ENCODE measurements around the gene MBNL2. TPM values are rescaled to one million over a fixed set of nuclear protein-coding genes. Genes with fewer than 3 reads are reported as not detected.
"Not testable (repeated sequence)": the region's sequence is repeated elsewhere in the genome, so short reads cannot be mapped to it uniquely, and the experiment has no call there.

MBNL2 gene
- total RNA-seq, 1 donor from 2014 or later: 15.1 TPM

DNA sequence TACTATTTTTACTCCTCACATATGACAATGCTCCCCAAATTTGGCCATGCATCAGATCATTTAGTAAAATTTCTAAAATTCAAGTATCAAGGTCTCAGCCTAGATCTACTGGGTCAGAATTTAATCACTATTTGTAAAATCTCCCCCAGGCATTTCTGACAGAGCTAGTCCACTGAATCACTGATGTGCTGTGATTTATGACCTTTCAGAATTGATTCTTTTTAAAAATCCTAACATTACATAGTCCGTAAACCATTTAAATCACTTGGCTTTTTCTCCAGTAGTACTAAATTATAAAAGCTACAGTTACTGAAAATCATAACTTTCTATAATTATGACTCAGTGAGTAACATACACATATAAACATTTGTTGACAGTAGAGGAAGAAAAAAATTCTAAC, 119.0 kb downstream of the MBNL2 start:
- intact Hi-C loops (cut with micrococcal nuclease): loop anchor here (5.0 kb wide), 2 partner anchors 119 to 324 kb away; partner anchors contain the start of gene MBNL2

DNA sequence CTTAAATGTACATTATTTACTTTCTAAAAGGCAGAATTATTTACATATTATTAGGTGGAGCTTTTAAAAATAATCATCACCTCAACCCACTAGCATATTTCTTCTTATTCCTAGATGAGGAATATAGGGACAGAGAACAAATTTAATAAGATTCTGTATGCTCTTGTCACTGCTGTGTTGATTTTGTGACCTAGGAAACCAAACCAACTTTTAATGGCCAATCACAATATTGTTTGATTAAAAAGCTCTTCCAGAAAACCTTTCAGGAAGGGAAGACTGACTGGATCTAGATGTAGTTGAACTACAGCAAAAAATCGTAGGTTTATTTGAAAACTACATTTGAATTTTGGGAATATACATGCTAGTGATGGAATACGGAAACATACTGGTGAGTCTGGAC, 120.0 kb downstream of the MBNL2 start:
- intact Hi-C loops (cut with micrococcal nuclease): loop anchor here (5.0 kb wide), 2 partner anchors 120 to 325 kb away; partner anchors contain the start of gene MBNL2

DNA sequence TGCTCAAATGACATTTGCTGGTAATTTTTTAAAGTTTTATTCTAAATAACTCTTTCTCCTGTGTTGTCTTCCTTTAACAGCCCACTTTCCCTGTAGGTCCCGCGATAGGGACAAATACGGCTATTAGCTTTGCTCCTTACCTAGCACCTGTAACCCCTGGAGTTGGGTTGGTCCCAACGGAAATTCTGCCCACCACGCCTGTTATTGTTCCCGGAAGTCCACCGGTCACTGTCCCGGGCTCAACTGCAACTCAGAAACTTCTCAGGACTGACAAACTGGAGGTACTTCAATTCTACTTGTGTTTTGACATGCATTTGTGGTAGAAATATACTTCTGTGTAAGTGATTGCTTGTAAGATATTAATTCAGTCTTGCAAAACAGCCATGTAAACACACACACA, 120.8 kb downstream of the MBNL2 start:
- intact Hi-C loops (cut with micrococcal nuclease): loop anchor here (5.0 kb wide), 2 partner anchors 121 to 326 kb away; partner anchors contain the start of gene MBNL2

- intact Hi-C loops (cut with micrococcal nuclease): loop anchor here (1.0 to 5.0 kb wide), 3 partner anchors 122 to 327 kb away; partner anchors contain the start of gene MBNL2
These were observed 122.4 kb downstream of the MBNL2 start for GRCh38 chr13:97344265-97345175.

- intact Hi-C loops (cut with micrococcal nuclease): no loop called here
These were observed 124.0 kb downstream of the MBNL2 start for GRCh38 chr13:97346097-97346496.

GRCh38 chr13:97346561-97347254, 124.6 kb downstream of the MBNL2 start:
- intact Hi-C loops (cut with micrococcal nuclease): no loop called here

DNA sequence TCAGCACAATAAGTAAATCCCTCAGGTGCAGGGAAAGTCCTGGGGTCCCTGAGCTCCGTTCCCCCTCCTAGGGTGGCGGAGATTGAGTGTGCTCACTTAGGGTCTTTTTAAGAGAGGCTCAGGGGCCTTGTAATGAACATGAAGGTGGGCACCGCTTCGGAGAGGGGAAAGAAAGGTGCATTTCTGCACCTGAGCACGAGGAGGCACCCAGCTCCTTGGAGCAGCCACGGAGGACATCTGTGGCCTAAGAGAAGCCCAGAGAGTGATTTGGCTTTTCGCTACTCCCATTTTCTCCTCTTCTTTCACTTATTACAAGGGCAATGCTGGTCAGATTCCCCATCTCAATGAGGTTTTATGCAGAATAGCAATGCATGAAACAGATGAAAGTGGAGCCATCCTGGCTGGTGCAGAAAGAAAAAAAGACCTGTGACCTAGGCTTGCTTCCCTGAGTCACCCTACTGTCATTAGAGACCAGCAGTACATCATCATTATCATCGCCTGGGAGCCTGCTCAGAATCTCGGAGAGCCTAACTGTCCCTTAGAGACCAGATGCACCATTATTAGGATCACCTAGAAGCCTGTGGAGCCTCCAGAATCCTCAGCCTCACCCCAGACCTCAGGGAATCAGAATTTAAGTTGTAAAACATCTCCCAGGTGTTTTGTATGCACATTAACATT, 125.3 kb downstream of the MBNL2 start:
- intact Hi-C loops (cut with micrococcal nuclease): no loop called here

DNA sequence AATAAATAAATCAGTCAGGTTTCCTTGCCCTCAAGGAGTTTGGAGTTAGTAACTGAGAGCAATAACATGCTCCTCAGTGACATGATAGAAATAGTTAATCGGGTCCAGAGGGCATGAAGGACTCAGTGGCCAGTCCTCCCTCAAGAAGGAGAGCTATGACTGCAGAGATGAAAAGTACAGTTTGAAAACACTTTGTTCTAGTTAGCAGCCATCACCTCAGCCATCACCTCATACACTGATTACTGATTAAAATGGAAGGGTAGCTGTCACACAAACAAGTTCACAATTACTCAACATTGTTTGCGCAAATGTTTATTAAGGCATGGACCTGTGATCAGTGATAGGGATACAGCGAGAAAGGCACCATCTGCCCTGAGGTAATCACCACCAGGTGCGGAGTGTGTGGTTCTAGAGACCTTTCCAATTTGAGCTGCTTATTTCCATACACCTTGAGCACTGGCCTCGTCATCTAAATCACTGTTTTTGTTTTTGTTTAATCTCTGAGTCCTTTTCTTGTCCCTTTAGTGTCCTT, 126.5 kb downstream of the MBNL2 start:
- intact Hi-C loops (cut with micrococcal nuclease): no loop called here

- intact Hi-C loops (cut with micrococcal nuclease): not testable (repeated sequence)
These were observed 129.9 kb downstream of the MBNL2 start for GRCh38 chr13:97352012-97352411.

- intact Hi-C loops (cut with micrococcal nuclease): no loop called here
These were observed 130.7 kb downstream of the MBNL2 start for GRCh38 chr13:97352815-97353214.

DNA sequence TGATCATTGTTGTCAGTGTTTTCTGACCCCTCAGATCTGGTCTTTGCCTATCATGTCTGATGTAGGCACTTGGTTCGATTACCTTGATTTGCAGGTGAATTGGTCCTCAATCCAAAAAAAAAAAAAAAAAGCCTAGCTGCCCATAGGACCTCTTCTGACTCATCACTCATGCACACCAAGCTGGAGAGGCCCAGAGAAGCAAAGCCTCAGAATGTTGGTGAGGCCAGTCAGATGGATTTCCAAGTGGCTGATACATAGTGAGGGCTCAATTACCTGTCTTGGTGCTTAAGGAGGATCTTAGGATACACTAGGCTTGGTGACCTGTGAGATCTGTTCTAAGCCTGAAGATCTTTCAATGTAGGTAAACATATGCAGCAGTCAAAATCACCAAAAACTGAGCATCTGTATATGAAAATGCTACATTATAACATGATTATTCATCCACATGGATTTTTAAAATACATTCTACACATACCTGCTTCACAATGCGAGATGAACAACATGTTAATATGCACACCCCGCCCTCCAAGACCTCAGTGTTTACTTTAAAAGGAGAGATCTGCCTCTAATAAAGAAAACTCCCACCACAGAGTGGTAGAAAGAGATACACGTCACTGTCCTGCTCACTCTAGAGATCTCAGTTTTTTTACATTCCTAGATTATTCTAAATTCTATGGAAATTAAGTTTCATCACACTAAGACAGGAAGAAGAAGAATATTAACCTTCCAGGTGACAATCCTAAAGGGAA, 132.0 kb downstream of the MBNL2 start:
- intact Hi-C loops (cut with micrococcal nuclease): no loop called here

- intact Hi-C loops (cut with micrococcal nuclease): loop anchor here (5.0 kb wide), 1 partner anchor 133 kb away; the partner anchor contains the start of gene MBNL2
These were observed 132.7 kb downstream of the MBNL2 start for GRCh38 chr13:97354808-97355207.

DNA sequence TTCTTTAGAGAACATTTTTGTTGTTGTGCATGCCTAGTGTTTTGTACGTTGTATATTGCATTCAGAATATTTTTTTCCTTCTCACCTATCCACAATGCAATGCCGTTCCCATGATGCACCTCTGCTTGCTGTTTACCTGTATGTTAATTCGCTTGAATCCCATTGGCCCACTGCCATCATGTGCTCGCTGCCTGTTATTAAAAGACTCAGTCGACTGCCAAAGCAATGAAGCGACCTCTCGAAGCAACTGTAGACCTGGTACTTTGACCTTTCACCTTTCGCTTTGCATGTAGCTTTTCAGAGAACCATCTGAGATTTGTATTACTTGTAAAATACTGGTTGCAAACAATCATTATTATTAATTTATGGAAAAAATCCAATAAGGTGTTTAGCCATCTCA, 134.5 kb downstream of the MBNL2 start:
- intact Hi-C loops (cut with micrococcal nuclease): loop anchor here (5.0 kb wide), 1 partner anchor 134 kb away; the partner anchor contains the start of gene MBNL2

DNA sequence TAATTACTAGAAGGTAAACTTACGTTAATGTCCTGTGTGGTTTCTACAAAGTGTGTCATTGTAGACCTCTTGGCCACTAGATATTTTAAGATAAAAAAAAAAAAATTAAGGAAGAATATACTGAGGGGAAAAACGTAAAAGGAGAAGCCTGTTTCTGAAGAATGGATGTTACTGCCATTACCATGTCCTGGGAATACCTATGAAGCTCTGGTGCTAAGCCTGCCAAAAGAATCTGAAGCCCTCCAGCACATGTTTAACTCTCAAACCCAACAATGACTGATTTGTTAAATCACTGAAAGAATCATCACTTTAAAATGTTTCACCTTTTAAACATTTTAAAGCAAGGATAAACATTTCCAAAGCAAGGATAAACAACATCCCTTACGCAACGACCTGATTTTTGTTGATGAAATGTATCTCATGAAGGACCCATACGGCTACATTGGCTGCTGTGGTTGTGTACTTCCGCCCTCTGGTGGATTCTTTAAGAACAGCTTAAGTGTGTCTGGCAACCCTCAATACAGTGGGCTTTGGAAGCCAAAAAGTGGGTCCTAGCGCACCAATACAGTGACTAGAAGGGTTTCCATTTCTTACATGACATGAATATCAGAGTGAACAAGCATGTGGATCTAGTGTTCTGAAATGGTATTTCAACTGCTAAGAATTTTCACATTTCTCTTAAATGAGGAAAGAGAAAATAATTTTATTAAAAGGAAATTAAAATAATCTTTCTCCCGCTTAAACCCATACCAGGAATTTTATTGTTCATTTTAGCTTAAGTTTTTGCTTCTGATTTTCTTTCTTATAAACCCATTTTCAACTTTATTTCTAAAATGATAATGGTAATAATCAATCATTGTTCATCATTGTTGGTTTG, 137.3 kb downstream of the MBNL2 start:
- intact Hi-C loops (cut with micrococcal nuclease): loop anchor here (1.0 to 5.0 kb wide), 4 partner anchors 137 to 341 kb away; partner anchors contain the start of gene MBNL2

- intact Hi-C loops (cut with micrococcal nuclease): no loop called here
These were observed 138.5 kb downstream of the MBNL2 start for GRCh38 chr13:97360610-97361009.

DNA sequence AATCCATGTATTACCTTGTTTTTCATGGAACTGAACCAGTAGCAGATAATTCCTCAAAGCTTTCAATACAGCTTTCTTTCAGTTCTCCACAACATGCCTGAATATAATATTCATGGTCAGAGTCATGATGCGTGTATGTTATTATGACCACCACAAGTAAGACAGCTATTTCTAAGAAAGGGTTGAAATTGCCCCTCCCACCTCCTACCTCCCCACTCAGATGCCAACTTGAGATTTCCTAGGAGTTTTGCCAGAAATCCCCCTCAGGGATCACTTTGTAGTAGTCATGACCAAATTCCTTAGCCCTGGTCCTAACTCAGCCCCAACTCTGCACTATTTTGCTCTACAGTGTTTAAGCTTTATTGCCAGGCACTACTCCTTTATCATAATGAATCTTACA, 141.9 kb downstream of the MBNL2 start:
- intact Hi-C loops (cut with micrococcal nuclease): no loop called here

GRCh38 chr13:97364827-97365226, 142.7 kb downstream of the MBNL2 start:
- intact Hi-C loops (cut with micrococcal nuclease): no loop called here

DNA sequence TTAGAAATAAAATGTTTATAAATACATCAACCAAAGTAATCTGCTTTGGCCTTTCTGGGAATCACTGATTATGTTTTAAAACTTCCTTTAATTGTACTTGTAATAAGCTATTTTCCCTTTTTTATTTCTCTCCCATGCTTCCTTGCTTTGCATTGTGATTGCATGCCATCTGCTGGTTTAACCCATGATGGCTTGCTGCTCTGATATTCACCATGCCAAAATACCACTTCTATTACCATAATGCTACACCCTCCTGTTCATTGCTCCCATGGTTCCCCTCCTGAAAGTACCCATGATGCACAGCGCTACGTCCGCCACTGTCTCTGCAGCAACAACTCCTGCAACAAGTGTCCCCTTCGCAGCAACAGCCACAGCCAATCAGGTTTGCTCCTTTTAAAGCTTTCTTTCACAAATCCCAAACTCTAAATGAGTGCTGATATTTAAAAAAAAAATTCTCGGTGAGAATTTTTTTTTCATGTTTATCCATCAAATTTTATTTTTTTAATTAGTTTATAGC, 144.1 kb downstream of the MBNL2 start:
- intact Hi-C loops (cut with micrococcal nuclease): no loop called here
